Endothelial cell of umbilical vein (primary cell): ENCODE results near the gene MARK3. TPM values are rescaled to one million over a fixed set of nuclear protein-coding genes. Genes with fewer than 3 reads are reported as not detected.

ENCODE experiments used
- BruUV-seq: library from RNA; stranded (reverse); fragments of 400-500 nt; replicated peaks from 2 replicates; lab custom pipeline; 2021; lab: Mats Ljungman, UMichigan
- CTCF ChIA-PET: fragments of 300-600, 350-600 bp; sonication (Branson Sonifier 250); formaldehyde crosslinking; loops from one replicate; lab custom pipeline; 2021; ENCODE audit warnings: antibody characterized with exemption, inconsistent platforms; lab: Charles Lee
- POLR2A ChIA-PET: fragments of 300-600, 350-600 bp; sonication (Branson Sonifier 250); formaldehyde crosslinking; loops from one replicate; lab custom pipeline; 2021; ENCODE audit warnings: antibody characterized with exemption, inconsistent platforms; lab: Charles Lee
- DNase-seq: peaks from one replicate; pipeline ENCODE4 v3.0.0-alpha.2; 2011; ENCODE audit warnings: low read depth, low spot score
- FAIRE-seq: peaks from 2 replicates; lab custom pipeline; 2011; peaks lifted over from hg19 to GRCh38; lab: Jason Lieb, UNC
- H2AFZ ChIP-seq: 2 replicates; pipeline ENCODE4 v1.6.0; 2012; ENCODE audit warnings: low read depth, low read length, control low read depth, inconsistent platforms
- H3K27ac ChIP-seq: 2 replicates; pipeline ENCODE4 v1.5.1; 2011; ENCODE audit warnings: low read depth, mild to moderate bottlenecking, control low read depth, low read length, moderate library complexity; ENCODE audit not compliant: insufficient read depth
- H3K27me3 ChIP-seq, 2 experiments: 2 replicates each; pipeline versions ENCODE4 v1.6.0 to v1.6.1; 2011; ENCODE audit warnings: low read length in 2 of 2, mixed read lengths in 1 of 2; ENCODE audit not compliant: control insufficient read depth in 2 of 2, insufficient read depth in 2 of 2
- H3K36me3 ChIP-seq, 2 experiments: 2 replicates in 1 of 2; 3 replicates in 1 of 2; pipeline ENCODE4 v1.5.1; 2011; ENCODE audit warnings: low read length in 2 of 2, mild to moderate bottlenecking in 1 of 2, moderate library complexity in 1 of 2; ENCODE audit not compliant: control insufficient read depth in 2 of 2, insufficient read depth in 2 of 2; ENCODE audit errors: extremely low read depth in 1 of 2
- H3K4me1 ChIP-seq: 3 replicates; pipeline ENCODE4 v1.5.1; 2011; ENCODE audit warnings: mild to moderate bottlenecking, low read length; ENCODE audit not compliant: control insufficient read depth, insufficient read depth; ENCODE audit errors: extremely low read depth
- H3K4me2 ChIP-seq: 2 replicates; pipeline ENCODE4 v1.6.1; 2011; ENCODE audit warnings: low read length, control low read depth, mixed read lengths; ENCODE audit not compliant: insufficient read depth
- H3K4me3 ChIP-seq, 3 experiments: fragments of 200-600 bp in 1 of 3; sonication (generic), shearing (Covaris generic) in 1 of 3; replicated peaks in 1 of 3; 2 replicates each; pipeline ENCODE4 v1.5.1; 2011 to 2016; ENCODE audit warnings: control low read depth in 3 of 3, low read length in 3 of 3, mild to moderate bottlenecking in 2 of 3, inconsistent platforms in 1 of 3, low read depth in 1 of 3, moderate library complexity in 1 of 3; ENCODE audit not compliant: insufficient read depth in 1 of 3
- H3K79me2 ChIP-seq: 2 replicates; pipeline ENCODE4 v1.6.0; 2012; ENCODE audit warnings: low read length, inconsistent platforms; ENCODE audit not compliant: control insufficient read depth, insufficient read depth
- H3K9ac ChIP-seq: replicated peaks from 2 replicates; pipeline ENCODE3; 2011; ENCODE audit warnings: low read length, control low read depth; ENCODE audit not compliant: insufficient read depth; ENCODE audit errors: extremely low read depth
- H3K9me1 ChIP-seq: replicated peaks from 3 replicates; pipeline ENCODE4 v1.6.0; 2011; ENCODE audit warnings: mild to moderate bottlenecking, low read length; ENCODE audit not compliant: control insufficient read depth, insufficient read depth; ENCODE audit errors: extremely low read depth
- H3K9me3 ChIP-seq: replicated peaks from 2 replicates; pipeline ENCODE4 v1.5.1; 2012; ENCODE audit warnings: low read length, inconsistent platforms; ENCODE audit not compliant: control insufficient read depth, insufficient read depth
- H4K20me1 ChIP-seq: replicated peaks from 2 replicates; pipeline ENCODE3; 2011; ENCODE audit warnings: mild to moderate bottlenecking, low read length; ENCODE audit not compliant: control insufficient read depth, insufficient read depth; ENCODE audit errors: extremely low read depth
- EZH2 ChIP-seq: IDR thresholded peaks from 2 replicates; pipeline ENCODE4 v1.6.1; 2012; ENCODE audit warnings: borderline replicate concordance, low read depth, mild to moderate bottlenecking, moderate library complexity, low read length, inconsistent platforms; ENCODE audit not compliant: severe bottlenecking
- POLR2A ChIP-seq: IDR thresholded peaks from 2 replicates; pipeline ENCODE4 v1.6.1; 2012; ENCODE audit warnings: low read depth, mild to moderate bottlenecking, control low read depth, low read length
- dilution Hi-C: fragments of 300-500 bp; cut with MboI; formaldehyde crosslinking; loops from one replicate; pipeline ENCODE4 v1.15.0; 2019; ENCODE audit warnings: low sequenced_read_pairs; ENCODE audit not compliant: extremely low pct_ligation_motif_present
- intact Hi-C: fragments of 100-400 bp; cut with micrococcal nuclease; formaldehyde crosslinking; loops from one replicate; pipeline ENCODE4 v1.10.0; 2022
- polyA plus RNA-seq, 4 experiments: library from polyadenylated mRNA; depleted of rRNA in 3 of 4; stranded (reverse) in 3 of 4; unstranded in 1 of 4; fragments of >200 nt; gene quantifications; 2 replicates each; pipeline versions ENCODE4 v1.2.1 to v1.2.3, GENCODE V29; 2011 to 2012; ENCODE audit warnings: missing spikeins in 1 of 4
- total RNA-seq: library from RNA; stranded (reverse); gene quantifications from 2 replicates; pipeline ENCODE4 v1.2.3, GENCODE V29; 2021

Gene MARK3
- total and polyA plus RNA-seq, 2 donors (not counting 3 experiments of a cell fraction or from before 2014, with no cell fraction given): 46.6 to 96.1 TPM

- H3K36me3 ChIP-seq: no peaks in the 10 kb centered on the region
- CTCF ChIA-PET: interaction anchor here (8.0 kb wide), 1 partner anchor 24 kb away, joined by 209 read pairs; no protein-coding TSS in a partner anchor
- H3K9ac ChIP-seq: no peak within 1 kb of the TSS
- no peaks in the 10 kb centered on the region for H3K9me1 ChIP-seq
- intact Hi-C loops: no loop called here
- H4K20me1 ChIP-seq: no peaks in the 10 kb centered on the region
- no peaks in the 10 kb centered on the region for H3K9me3 ChIP-seq
- FAIRE-seq (peak; percentile 33), DNase-seq (no peak)
- peaks cover 14% of the 10 kb centered on the region for H3K4me1 ChIP-seq
- POLR2A ChIA-PET: interaction anchor here (0.6 kb wide), 1 partner anchor 95 kb away, joined by 3 read pairs; no protein-coding TSS in a partner anchor
- no TSS peak for BruUV-seq
- peak within 1 kb of the TSS in 1 of 3 experiments; percentile 35 for H3K4me3 ChIP-seq
- H2AFZ ChIP-seq: no peak within 1 kb of the TSS
- H3K27me3 ChIP-seq: peaks cover 19 to 34% of the 10 kb centered on the region in 2 experiments
- H3K79me2 ChIP-seq: no peaks in the 10 kb centered on the region
- peak; percentile 91 for TF ChIP-seq EZH2
- no peak for TF ChIP-seq POLR2A
- no peak within 1 kb of the TSS for H3K27ac ChIP-seq
- H3K4me2 ChIP-seq: no peak within 1 kb of the TSS
- dilution Hi-C loops: no loop called here
Observed at GRCh38 chr14:103522649-103523574, 137.7 kb downstream of the MARK3 start, which contains the start of gene CKB. CKB (minus strand) TSS chr14:103522830; CDS start chr14:103522493, 337 bp downstream.

- Histone ChIP-seq H3K4me1 (peaks cover 13% of the 10 kb centered on the region), H3K4me2 (no peak overlapping the region), H3K9me3 (no peaks in the 10 kb centered on the region), H3K79me2 (no peaks in the 10 kb centered on the region), H3K27me3 (peaks cover 19 to 34% of the 10 kb centered on the region in 2 experiments), H3K27ac (no peak overlapping the region), H2AFZ (no peak overlapping the region), H3K4me3 (no peak overlapping the region), H3K9ac (no peak overlapping the region), H3K9me1 (no peaks in the 10 kb centered on the region), H4K20me1 (no peaks in the 10 kb centered on the region), H3K36me3 (no peaks in the 10 kb centered on the region)
- DNase-seq (no peak), FAIRE-seq (no peak)
- dilution Hi-C loops: no loop called here
- TF ChIP-seq EZH2 (peak; percentile 42), POLR2A (no peak)
- BruUV-seq: no TSS peak
- intact Hi-C loops: no loop called here
- POLR2A ChIA-PET: no interaction called here
- CTCF ChIA-PET: no interaction called here
Observed at GRCh38 chr14:103523575-103523954, 138.3 kb downstream of the MARK3 start.
